HFFc6 (cell line): ENCODE data around the gene GALNT18. TPM values are rescaled to one million over a fixed set of nuclear protein-coding genes. Genes with fewer than 3 reads are reported as not detected.

Experiments used
- DNase-seq: peaks from one replicate; pipeline ENCODE4 v3.0.0-alpha.2; 2018
- H3K27ac Mint-ChIP-seq: 2 replicates; pipeline ENCODE4 v1.8.0; 2020; ENCODE audit warnings: mild to moderate bottlenecking, mixed read lengths
- H3K27me3 Mint-ChIP-seq: 2 replicates; pipeline ENCODE4 v1.8.0; 2021; ENCODE audit warnings: mild to moderate bottlenecking, moderate library complexity, mixed read lengths; ENCODE audit not compliant: insufficient read depth
- H3K36me3 Mint-ChIP-seq: 2 replicates; pipeline ENCODE4 v1.8.0; 2021; ENCODE audit warnings: low read depth, mixed read lengths
- H3K4me1 Mint-ChIP-seq: 2 replicates; pipeline ENCODE4 v1.8.0; 2020; ENCODE audit warnings: low read depth, mixed read lengths
- H3K4me3 Mint-ChIP-seq: 2 replicates; pipeline ENCODE4 v1.8.0; 2020; ENCODE audit warnings: mild to moderate bottlenecking, moderate library complexity, mixed read lengths
- H3K9me3 Mint-ChIP-seq: 2 replicates; pipeline ENCODE4 v1.8.0; 2020; ENCODE audit warnings: mild to moderate bottlenecking, mixed read lengths
- CTCF ChIP-seq: fragments of 200-600 bp; sonication (generic); IDR thresholded peaks from 2 replicates; pipeline ENCODE4 v1.5.0; 2021; ENCODE audit warnings: antibody characterized with exemption, mild to moderate bottlenecking
- long read RNA-seq: library from polyadenylated mRNA; unstranded; transcript quantifications from one replicate; pipeline ENCODE4 v2.0.0, GENCODE V29; 2019
- total RNA-seq, 6 experiments: library from RNA; stranded (reverse); fragmentation: NEBNext Ultra II Directional; extraction: Animal tissue kit (Norgen Biotek cat#: 25700); gene quantifications; 2 replicates in 1 of 6; 3 replicates in 5 of 6; pipeline ENCODE4 v1.2.3, GENCODE V29; 2021

Gene GALNT18
- total RNA-seq, result 10 to 100 TPM in 4 of 6 experiments, 1 to 10 TPM in 2; 2.7 to 13.7 (median 12.4) TPM
- long read RNA-seq, partial matches to known transcripts, result 1 of 8 reads
- long read RNA-seq, other reads (novel, unspliced or antisense), result 3 of 8 reads

GRCh38 chr11:11621573-11622339 is at the start of gene GALNT18:
TSS of gene GALNT18 (minus strand) at chr11:11622005.
- Mint-ChIP-seq H3K36me3 (no peaks in the 10 kb centered on the region), H3K4me1 (peaks cover 9% of the 10 kb centered on the region), H3K4me3 (peak within 1 kb of the TSS; percentile 90), H3K27me3 (peaks cover 38% of the 10 kb centered on the region), H3K27ac (peak within 1 kb of the TSS; percentile 46; the same call in 1 of the 2 replicates), H3K9me3 (no peaks in the 10 kb centered on the region)
- DNase-seq, result peak; percentile 85
- peak; percentile 75 for TF ChIP-seq CTCF

GRCh38 chr11:11670574-11670973 is 48.8 kb upstream of the GALNT18 start:
- Mint-ChIP-seq H3K36me3 (peaks cover 5% of the 10 kb centered on the region; the same call in 1 of the 2 replicates), H3K27ac (no peak overlapping the region), H3K9me3 (peaks cover 5% of the 10 kb centered on the region), H3K27me3 (peaks cover 37% of the 10 kb centered on the region), H3K4me1 (0 out of 2 replicates have a peak, but pooled peaks cover 7% of the 10 kb centered on the region), H3K4me3 (no peak overlapping the region)
- no peak for DNase-seq
- TF ChIP-seq CTCF, result no peak

GRCh38 chr11:11669233-11669846 is 47.5 kb upstream of the GALNT18 start:
- no peak for DNase-seq
- peaks cover 5% of the 10 kb centered on the region for H3K9me3 Mint-ChIP-seq
- H3K36me3 Mint-ChIP-seq, result peaks cover 5% of the 10 kb centered on the region; the same call in 1 of the 2 replicates
- H3K4me3 Mint-ChIP-seq, result no peak overlapping the region
- no peak for TF ChIP-seq CTCF
- 0 out of 2 replicates have a peak, but pooled peaks cover 7% of the 10 kb centered on the region for H3K4me1 Mint-ChIP-seq
- no peak overlapping the region for H3K27ac Mint-ChIP-seq
- peaks cover 40% of the 10 kb centered on the region for H3K27me3 Mint-ChIP-seq

GRCh38 chr11:11668781-11669180 is 47.0 kb upstream of the GALNT18 start:
- DNase-seq, result no peak
- Mint-ChIP-seq H3K36me3 (peaks cover 5% of the 10 kb centered on the region; the same call in 1 of the 2 replicates), H3K4me1 (0 out of 2 replicates have a peak, but pooled peaks cover 7% of the 10 kb centered on the region), H3K27ac (no peak overlapping the region), H3K27me3 (peaks cover 43% of the 10 kb centered on the region), H3K9me3 (peaks cover 5% of the 10 kb centered on the region), H3K4me3 (no peak overlapping the region)
- no peak for TF ChIP-seq CTCF

- Mint-ChIP-seq H3K36me3 (peaks cover 5% of the 10 kb centered on the region; the same call in 1 of the 2 replicates), H3K4me3 (no peak overlapping the region), H3K4me1 (0 out of 2 replicates have a peak, but pooled peaks cover 7% of the 10 kb centered on the region), H3K27ac (no peak overlapping the region), H3K27me3 (peaks cover 44% of the 10 kb centered on the region), H3K9me3 (peaks cover 5% of the 10 kb centered on the region)
- no peak for TF ChIP-seq CTCF
- DNase-seq, result no peak
These were observed 46.5 kb upstream of the GALNT18 start for GRCh38 chr11:11668274-11668673.
